Stimulated activated memory B cell treated with anti-CD40 and anti-IgM and Interleukin-4, amounts not matched to agents 10 μg/mL and 1 μg/mL and 100 μg/mL, for 72 hours (primary cell): Measurements from ENCODE around the gene RAPGEF1.
A peak's percentile ranks its signal among the peaks of the same experiment; 100 is the strongest.
"Not testable (repeated sequence)": the region's sequence is repeated elsewhere in the genome, so short reads cannot be mapped to it uniquely, and the experiment has no call there.

Source experiments
- ATAC-seq: fragments of 150-1000 bp; cut with Tn5 transposase; 2 replicates; pipeline ENCODE4 v1.10.0; 2021
- H3K27ac Mint-ChIP-seq: one replicate; pipeline ENCODE4 v1.8.0; 2022; ENCODE audit warnings: mild to moderate bottlenecking, mixed read lengths
- H3K27me3 Mint-ChIP-seq: one replicate; pipeline ENCODE4 v1.8.0; 2022; ENCODE audit warnings: mixed read lengths
- H3K36me3 Mint-ChIP-seq: one replicate; pipeline ENCODE4 v1.8.0; 2022; ENCODE audit warnings: mixed read lengths
- H3K4me1 Mint-ChIP-seq: one replicate; pipeline ENCODE4 v1.8.0; 2022; ENCODE audit warnings: mixed read lengths
- H3K4me3 Mint-ChIP-seq: one replicate; pipeline ENCODE4 v1.8.0; 2022; ENCODE audit warnings: mild to moderate bottlenecking, moderate library complexity, mixed read lengths
- H3K9me3 Mint-ChIP-seq: one replicate; pipeline ENCODE4 v1.8.0; 2022; ENCODE audit warnings: mixed read lengths

RAPGEF1 gene

DNA sequence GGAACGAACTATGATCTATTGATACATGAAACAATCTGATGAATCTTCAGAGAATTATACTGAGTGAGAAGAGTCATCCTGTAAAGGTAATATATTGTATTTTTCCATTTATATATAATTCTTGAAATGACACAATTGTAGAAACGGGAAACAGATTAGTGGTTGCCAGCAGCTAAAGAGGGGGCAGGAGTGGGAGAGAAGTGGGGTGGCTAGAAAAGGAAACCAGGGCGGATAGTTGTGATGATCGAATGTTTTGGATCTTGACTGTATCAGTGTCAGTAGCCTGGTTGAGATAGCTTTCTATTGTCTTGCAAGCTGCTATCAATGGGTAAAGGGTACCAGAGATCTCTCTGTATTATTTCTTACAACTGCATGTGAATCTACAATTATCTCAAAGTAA, 17.7 kb upstream of the RAPGEF1 start:
- no peak for ATAC-seq
- Mint-ChIP-seq H3K9me3 (no peaks in the 10 kb centered on the region), H3K4me3 (no peak overlapping the region), H3K27ac (no peak overlapping the region), H3K36me3 (no peaks in the 10 kb centered on the region), H3K4me1 (peaks cover 20% of the 10 kb centered on the region), H3K27me3 (peaks cover 10% of the 10 kb centered on the region)

DNA sequence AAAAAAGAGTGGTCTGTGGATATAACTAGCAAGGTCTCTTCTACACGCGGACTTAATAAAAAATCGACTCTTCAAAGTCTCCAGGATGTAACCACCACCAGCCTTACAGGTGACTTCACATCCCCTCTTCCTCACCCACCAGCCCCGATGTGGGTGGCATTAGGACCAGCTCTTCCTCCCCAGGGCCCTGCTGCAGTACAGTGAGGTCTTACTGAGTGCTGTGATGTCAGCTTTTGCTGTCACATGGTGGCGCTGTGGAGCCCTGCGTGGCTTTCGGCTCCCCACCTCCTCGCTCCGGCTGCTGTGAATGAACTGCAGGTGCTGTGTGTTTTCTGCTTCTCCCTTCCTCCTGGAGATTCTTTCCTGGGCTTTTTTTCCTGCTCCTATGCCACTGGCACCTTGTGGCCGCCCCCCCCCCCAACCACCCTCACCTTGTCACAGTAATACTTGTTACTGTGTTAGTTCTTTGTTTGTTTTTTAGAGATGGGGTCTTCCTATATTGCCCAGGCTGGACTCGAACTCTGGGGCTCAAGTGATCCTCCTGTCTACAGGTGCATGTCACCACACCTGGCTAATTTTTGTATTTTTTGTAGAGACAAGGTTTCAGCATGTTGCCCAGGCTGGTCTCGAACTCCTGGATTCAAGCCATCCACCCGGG, 15.8 kb upstream of the RAPGEF1 start:
- peaks cover 10% of the 10 kb centered on the region for H3K27me3 Mint-ChIP-seq
- peak; percentile 95 for ATAC-seq
- no peaks in the 10 kb centered on the region for H3K36me3 Mint-ChIP-seq
- H3K27ac Mint-ChIP-seq: no peak overlapping the region
- H3K4me1 Mint-ChIP-seq: peaks cover 15% of the 10 kb centered on the region
- H3K9me3 Mint-ChIP-seq: no peaks in the 10 kb centered on the region
- peak overlapping the region; percentile 3 for H3K4me3 Mint-ChIP-seq

DNA sequence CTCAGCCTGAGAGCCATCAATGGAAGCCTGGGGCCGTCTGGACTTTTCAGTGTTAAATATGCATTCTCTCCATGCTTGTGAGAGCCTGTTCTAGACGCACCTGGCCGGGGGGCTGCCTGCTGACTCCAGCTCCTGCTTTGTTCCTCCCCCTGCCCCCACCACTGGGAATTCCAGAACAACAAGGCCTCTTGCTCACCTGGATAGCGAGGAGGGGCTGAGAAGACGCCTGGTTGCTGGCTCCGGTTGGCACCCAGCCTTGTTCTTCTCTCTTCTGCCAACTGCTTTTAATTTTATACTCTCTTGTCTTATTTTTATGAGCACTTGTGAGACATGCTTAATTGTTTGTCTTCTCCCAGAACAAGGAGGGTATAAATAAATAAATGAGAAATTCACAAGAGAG, 15.0 kb upstream of the RAPGEF1 start:
- Mint-ChIP-seq H3K27me3 (peaks cover 10% of the 10 kb centered on the region), H3K9me3 (no peaks in the 10 kb centered on the region), H3K27ac (no peak overlapping the region), H3K36me3 (no peaks in the 10 kb centered on the region), H3K4me3 (no peak overlapping the region), H3K4me1 (peaks cover 15% of the 10 kb centered on the region)
- ATAC-seq: no peak

DNA sequence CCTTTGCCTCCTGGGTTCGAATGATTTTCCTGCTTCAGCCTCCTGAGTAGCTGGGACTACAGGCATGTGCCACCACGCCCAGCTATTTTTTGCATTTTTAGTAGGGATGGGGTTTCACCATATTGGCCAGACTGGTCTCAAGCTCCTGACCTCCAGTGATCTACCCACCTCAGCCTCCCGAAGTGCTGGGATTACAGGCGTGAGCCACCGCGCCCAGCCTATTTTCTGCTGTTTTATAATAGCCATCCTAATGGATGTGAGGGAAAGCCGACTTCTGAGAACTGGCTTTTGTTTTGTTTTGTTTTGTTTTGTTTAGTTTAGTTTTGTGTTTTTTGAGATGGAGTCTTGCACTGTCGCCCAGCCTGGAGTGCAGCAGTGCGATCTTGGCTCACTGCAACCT, 13.9 kb upstream of the RAPGEF1 start:
- not testable (repeated sequence) for ATAC-seq

DNA sequence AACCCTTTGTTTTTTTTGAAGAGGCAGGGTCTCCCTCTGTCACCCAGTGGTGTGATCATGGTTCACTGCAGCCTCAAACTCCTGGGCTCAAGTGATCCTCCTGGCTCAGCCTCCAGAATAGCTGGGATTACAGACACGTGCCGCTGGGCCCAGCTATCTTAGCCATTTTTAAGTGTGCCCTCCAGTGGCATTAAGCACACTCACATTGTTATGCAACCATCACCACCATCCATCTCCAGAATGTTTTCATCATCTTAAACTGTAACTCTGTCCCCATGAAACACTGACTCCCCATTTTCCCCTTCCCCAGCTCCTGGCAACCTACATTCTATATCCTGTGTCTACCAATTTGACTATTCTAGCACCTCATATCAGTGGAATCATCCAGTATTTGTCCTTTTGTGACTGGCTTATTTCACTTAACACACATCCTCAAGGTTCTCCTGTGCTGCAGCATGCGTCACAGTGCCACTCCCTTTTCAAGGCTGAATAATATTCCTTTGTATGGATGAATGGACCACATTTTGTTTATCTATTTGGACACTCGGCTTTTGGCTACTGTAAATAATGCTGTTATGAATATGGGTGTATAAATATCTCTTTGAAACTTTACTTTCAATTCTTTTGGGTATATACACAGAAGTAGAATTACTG, 12.5 kb upstream of the RAPGEF1 start:
- H3K27ac Mint-ChIP-seq: no peak overlapping the region
- H3K4me1 Mint-ChIP-seq: peaks cover 13% of the 10 kb centered on the region
- no peaks in the 10 kb centered on the region for H3K36me3 Mint-ChIP-seq
- no peak overlapping the region for H3K4me3 Mint-ChIP-seq
- H3K9me3 Mint-ChIP-seq: no peaks in the 10 kb centered on the region
- peaks cover 10% of the 10 kb centered on the region for H3K27me3 Mint-ChIP-seq
- no peak for ATAC-seq

More for the DNA sequence above, 13.9 kb upstream of the RAPGEF1 start:
- H3K27ac Mint-ChIP-seq, H3K9me3 Mint-ChIP-seq, H3K36me3 Mint-ChIP-seq, H3K4me3 Mint-ChIP-seq, H3K27me3 Mint-ChIP-seq: not testable (repeated sequence)
- H3K4me1 Mint-ChIP-seq: peaks cover 11% of the 10 kb centered on the region

DNA sequence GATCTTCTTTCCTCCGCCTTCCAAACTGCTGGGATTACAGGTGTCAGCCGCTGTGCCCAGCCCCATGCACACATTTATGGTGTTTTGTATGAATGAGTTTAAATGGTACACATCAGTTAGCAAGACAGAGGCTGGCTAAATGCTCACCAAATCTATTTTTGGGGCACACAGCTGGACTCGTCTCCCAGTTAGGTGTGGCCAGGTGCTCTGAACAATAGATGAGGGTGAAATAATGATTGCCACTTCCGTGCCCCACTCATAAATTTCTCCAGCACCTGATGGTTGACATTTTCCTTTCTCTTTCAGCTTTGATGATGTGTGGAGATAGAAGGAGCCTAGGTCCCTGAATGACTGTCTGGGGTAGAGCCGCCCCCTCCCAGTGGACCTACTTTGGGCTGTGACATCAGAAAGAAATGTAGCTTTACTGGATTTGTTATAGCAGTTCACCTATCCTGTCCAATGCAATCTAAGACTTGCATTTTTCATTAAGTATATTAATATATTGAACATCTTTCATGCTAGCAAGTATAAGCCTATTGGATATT, 8.6 kb upstream of the RAPGEF1 start:
- H3K27me3 Mint-ChIP-seq: no peaks in the 10 kb centered on the region
- H3K27ac Mint-ChIP-seq: no peak overlapping the region
- H3K4me1 Mint-ChIP-seq: peaks cover 25% of the 10 kb centered on the region
- H3K4me3 Mint-ChIP-seq: no peak overlapping the region
- no peaks in the 10 kb centered on the region for H3K9me3 Mint-ChIP-seq
- H3K36me3 Mint-ChIP-seq: no peaks in the 10 kb centered on the region
- no peak for ATAC-seq

DNA sequence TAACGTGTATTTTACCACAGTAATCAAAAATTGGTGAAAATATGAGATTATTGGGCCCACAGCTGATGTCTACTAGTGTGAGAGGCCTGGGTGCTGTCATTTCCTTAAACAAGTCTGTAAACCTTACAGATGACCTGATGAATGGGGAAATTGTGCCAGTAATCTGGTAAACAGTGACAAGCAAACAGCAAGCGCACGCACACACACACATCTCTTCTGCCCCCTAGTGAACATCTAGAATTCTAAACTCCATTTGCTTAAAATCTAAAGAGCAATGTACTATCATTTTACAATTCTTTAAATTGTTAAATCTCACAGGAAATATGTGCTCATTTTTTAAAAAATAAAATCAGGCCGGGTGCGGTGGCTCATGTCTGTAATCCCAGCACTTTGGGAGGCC, 7.5 kb upstream of the RAPGEF1 start:
- no peaks in the 10 kb centered on the region for H3K9me3 Mint-ChIP-seq
- no peak overlapping the region for H3K27ac Mint-ChIP-seq
- ATAC-seq: peak; percentile 57
- peaks cover 32% of the 10 kb centered on the region for H3K4me1 Mint-ChIP-seq
- no peaks in the 10 kb centered on the region for H3K36me3 Mint-ChIP-seq
- H3K4me3 Mint-ChIP-seq: no peak overlapping the region
- no peaks in the 10 kb centered on the region for H3K27me3 Mint-ChIP-seq

DNA sequence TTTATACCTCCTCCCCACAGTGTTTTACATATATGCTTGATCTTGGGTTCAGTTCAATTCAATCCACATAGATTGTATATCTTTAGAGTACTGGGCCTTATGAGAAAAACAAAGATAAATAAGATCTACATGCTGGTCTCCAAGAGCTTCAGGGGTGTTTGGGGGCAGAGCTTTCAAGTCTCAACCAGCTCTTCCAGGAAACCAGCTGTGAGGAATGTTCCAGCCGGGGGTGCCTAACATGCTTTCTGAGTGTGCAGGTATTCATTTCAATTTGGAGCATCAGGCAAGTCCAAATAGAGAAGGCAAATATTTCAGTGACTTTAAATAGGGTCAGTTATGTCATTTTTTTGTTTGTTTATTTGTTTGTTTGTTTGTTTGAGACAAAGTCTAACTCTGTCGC, 5.7 kb upstream of the RAPGEF1 start:
- no peak overlapping the region for H3K4me3 Mint-ChIP-seq
- H3K27ac Mint-ChIP-seq: peak overlapping the region; percentile 84
- H3K4me1 Mint-ChIP-seq: peaks cover 38% of the 10 kb centered on the region
- no peaks in the 10 kb centered on the region for H3K9me3 Mint-ChIP-seq
- H3K27me3 Mint-ChIP-seq: no peaks in the 10 kb centered on the region
- H3K36me3 Mint-ChIP-seq: no peaks in the 10 kb centered on the region
- no peak for ATAC-seq

DNA sequence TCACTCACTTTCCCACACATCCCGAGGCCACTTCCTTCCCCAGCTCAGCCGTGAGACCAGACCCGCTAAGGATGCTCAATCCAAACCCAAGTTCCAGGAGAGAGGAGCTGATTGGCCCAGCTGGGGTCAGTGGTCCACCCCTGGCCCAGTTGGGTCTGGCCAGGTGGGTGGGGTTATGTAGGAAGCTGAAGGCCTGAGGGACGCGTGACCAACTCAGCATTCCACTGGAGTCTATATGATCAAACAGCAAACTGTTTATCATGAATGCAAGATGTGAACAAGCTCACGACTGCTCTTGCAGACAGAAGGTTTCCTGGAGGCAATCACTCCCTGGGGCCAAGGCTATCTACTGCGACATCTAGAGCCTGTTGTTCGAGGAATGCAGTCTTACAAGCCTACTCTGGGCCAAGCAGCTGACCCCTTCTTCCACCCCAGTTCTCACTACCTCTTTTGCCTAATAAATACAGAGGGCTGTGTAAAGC, 4.9 kb upstream of the RAPGEF1 start:
- Mint-ChIP-seq H3K36me3 (no peaks in the 10 kb centered on the region), H3K9me3 (no peaks in the 10 kb centered on the region), H3K27me3 (no peaks in the 10 kb centered on the region), H3K27ac (peak overlapping the region; percentile 84), H3K4me3 (no peak overlapping the region), H3K4me1 (peaks cover 42% of the 10 kb centered on the region)
- no peak for ATAC-seq

DNA sequence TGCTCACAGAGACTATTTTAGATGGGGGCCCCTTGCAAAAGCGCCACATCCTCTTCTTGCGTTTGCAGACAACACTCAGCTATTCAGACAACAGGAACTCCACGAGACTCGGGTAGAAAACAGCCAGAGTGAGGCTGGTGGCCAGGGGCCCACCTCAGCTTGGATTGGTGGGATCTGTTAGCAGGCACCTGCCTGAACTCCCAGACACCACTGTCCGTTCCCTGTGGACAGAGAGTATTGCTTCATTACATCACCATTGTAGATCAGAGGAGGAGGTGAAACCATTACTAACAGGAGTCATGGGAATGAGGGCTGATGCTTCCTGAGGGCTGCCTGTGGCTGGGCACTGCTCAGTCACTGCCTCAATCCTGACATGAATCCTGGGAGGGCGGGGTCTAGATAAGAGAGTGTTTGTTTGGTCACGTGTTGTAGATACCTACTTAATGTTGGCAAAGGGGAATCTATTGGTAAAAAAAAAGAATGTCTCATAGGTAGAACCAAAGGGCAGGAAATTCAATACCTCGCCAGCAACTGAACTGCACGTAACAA, 4.4 kb upstream of the RAPGEF1 start:
- peaks cover 42% of the 10 kb centered on the region for H3K4me1 Mint-ChIP-seq
- no peaks in the 10 kb centered on the region for H3K9me3 Mint-ChIP-seq
- H3K27ac Mint-ChIP-seq: peak overlapping the region; percentile 84
- no peaks in the 10 kb centered on the region for H3K27me3 Mint-ChIP-seq
- no peak overlapping the region for H3K4me3 Mint-ChIP-seq
- H3K36me3 Mint-ChIP-seq: no peaks in the 10 kb centered on the region
- ATAC-seq: peak; percentile 58

DNA sequence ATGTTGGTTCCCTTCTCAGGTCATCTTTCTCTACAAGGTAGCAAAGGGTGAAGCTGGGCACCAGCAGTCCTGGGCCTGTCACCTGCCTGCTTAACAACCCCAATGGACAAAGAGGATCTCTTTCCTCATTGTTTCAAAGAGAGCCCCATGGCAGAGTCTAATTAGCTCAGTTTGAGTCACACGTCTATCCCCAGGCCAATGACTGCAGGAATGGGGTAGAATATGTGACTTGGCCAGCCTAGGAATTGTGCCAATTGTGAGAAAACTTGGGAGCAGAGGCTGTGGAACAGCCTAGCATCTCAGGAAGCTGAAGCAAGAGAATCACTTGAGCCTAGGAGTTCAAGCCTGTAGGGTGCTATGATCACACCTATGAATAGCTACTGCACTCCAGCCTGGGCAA, 3.6 kb upstream of the RAPGEF1 start:
- no peak for ATAC-seq
- H3K27ac Mint-ChIP-seq: peak overlapping the region; percentile 84
- no peak overlapping the region for H3K4me3 Mint-ChIP-seq
- peaks cover 45% of the 10 kb centered on the region for H3K4me1 Mint-ChIP-seq
- no peaks in the 10 kb centered on the region for H3K27me3 Mint-ChIP-seq
- no peaks in the 10 kb centered on the region for H3K9me3 Mint-ChIP-seq
- no peaks in the 10 kb centered on the region for H3K36me3 Mint-ChIP-seq

DNA sequence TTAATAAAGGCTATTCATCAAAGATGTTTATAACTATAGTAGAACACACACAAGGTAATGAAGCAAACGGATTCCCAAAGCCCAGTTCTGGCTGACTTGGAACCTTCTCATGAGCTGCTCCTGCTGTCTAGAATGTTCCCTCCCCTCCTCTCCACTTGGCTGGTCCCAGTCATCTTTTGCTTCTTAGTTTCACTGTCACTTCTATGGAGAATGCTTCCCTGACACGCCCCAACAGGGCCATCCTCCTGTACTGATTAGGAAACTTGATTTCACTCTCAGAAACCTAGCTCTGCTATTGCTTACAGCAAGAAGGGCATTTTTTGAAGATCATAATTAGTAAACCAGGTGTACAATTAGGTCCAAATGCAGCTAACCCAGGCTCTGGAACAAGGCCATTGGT, 3.2 kb upstream of the RAPGEF1 start:
- ATAC-seq: no peak
- H3K4me3 Mint-ChIP-seq: no peak overlapping the region
- H3K27me3 Mint-ChIP-seq: no peaks in the 10 kb centered on the region
- H3K4me1 Mint-ChIP-seq: peaks cover 46% of the 10 kb centered on the region
- no peaks in the 10 kb centered on the region for H3K36me3 Mint-ChIP-seq
- peak overlapping the region; percentile 84 for H3K27ac Mint-ChIP-seq
- no peaks in the 10 kb centered on the region for H3K9me3 Mint-ChIP-seq

DNA sequence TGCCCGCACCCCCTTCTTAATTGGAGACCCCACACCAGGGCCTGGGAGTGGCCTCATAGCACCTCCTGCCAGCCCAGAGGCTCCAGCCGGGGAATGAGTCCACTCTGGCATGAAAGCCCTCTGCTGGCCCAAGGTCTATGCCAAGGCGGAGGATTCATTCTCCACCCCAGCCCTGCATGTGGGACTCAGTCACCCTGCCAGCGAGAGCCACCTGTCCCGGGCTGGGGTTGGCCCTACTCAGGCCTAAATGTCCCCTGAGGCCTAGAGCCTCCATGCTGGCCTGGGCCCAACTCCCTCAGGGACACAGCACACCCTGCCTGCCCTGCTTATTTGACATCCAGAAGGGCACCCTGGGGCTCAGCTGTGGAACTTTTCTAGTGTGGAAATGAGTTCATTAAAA, 1.0 kb upstream of the RAPGEF1 start:
- Mint-ChIP-seq H3K36me3 (peaks cover 10% of the 10 kb centered on the region), H3K27ac (peak overlapping the region; percentile 68)

DNA sequence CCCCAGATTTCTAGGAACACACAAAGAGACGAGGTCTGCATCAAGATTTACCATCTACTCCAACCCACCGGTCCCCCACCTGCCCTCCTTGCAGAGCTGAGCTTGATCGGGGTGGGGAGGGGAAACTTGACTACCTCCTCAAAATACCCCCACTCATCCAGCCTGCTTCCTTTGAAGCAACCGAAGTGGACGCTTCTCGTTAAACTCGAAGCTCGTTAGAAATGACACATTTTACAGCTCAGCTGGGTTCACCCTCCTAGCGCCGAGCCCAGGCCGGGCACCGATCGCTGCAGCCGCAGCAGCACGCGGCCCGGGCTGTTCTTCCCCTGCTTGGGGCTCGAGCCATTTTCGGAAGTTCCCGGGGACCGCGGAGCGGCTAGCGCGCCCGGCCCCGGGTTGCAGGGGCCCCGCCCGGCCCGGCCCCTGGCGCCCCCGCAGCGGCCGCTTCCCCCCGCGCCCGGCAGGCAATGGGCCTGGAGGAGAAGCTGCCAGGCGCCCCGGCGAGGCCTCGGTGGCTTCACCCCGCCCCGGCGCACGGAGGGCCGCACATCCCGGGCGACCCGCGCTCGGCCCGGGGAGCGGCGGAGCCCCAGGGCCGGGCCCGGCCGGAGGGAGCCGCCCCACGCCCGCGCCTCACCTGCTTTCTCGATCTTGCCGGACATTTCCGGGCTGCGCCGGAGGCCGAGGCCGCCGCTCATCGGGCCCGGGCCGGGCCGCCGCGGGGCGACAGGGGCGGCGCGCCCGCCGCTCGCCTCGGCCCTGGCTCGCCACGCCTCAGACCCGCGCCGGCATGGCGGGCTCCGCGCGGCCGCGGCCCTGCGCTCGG, 530 bp downstream of the RAPGEF1 start:
- peak; percentile 52 for ATAC-seq
- Mint-ChIP-seq H3K4me1 (peaks cover 62% of the 10 kb centered on the region), H3K36me3 (peaks cover 22% of the 10 kb centered on the region), H3K4me3 (peak overlapping the region; percentile 93), H3K9me3 (no peaks in the 10 kb centered on the region), H3K27me3 (no peaks in the 10 kb centered on the region), H3K27ac (peak overlapping the region; percentile 87)

More for the DNA sequence above, 1.0 kb upstream of the RAPGEF1 start:
- H3K27me3 Mint-ChIP-seq: no peaks in the 10 kb centered on the region
- H3K4me3 Mint-ChIP-seq: peak overlapping the region; percentile 74
- ATAC-seq: no peak
- H3K4me1 Mint-ChIP-seq: peaks cover 57% of the 10 kb centered on the region
- no peaks in the 10 kb centered on the region for H3K9me3 Mint-ChIP-seq
